Measurements from ENCODE around the gene TNFRSF12A. TPM values are rescaled to one million over a fixed set of nuclear protein-coding genes. Genes with fewer than 3 reads are reported as not detected.
A peak's percentile ranks its signal among the peaks of the same experiment; 100 is the strongest.

TNFRSF12A gene
- total and polyA plus RNA-seq, 10 of the 15 experiments (the other 5 are each of a cell fraction or from before 2014, with no cell fraction given), result 0.35 to 1.7 (median 1.2) TPM; not detected in 2

GRCh38 chr16:3007957-3008689 is 12.0 kb upstream of the TNFRSF12A start:
- H3K9me3 ChIP-seq (replicated peaks; ENCODE audit: control insufficient read depth, insufficient read depth, low read length), result no peaks in the 10 kb centered on the region
- no peaks in the 10 kb centered on the region for H3K79me2 ChIP-seq (ENCODE audit: control insufficient read depth, insufficient read depth, low read length)
- in situ Hi-C loops (cut with MboI) (no loop called here), intact Hi-C loops (cut with micrococcal nuclease; ENCODE audit: unreplicated experiment) (no loop called here)
- no peaks in the 10 kb centered on the region for H3K36me3 ChIP-seq (ENCODE audit: control insufficient read depth in 2 of 2, insufficient read depth in 2 of 2, low read length in 1 of 2)
- no TSS peak for BruUV-seq (replicated peaks)
- RAD21 ChIA-PET (ENCODE audit: unreplicated experiment), result interaction anchor here (1.5 to 2.1 kb wide), 2 partner anchors 14 to 20 kb away, joined by 7 to 8 read pairs; no protein-coding TSS in a partner anchor
- FAIRE-seq (no peak), DNase-seq (ENCODE audit: low read depth, low spot score) (no peak), ATAC-seq (no peak)
- H2AFZ ChIP-seq (ENCODE audit: control insufficient read depth, low read depth, low read length), result peak overlapping the region; percentile 16
- 4% methylated on average over 17 of the region's 17 CpGs for WGBS (ENCODE audit: insufficient coverage, insufficient replicate concordance, low lambda C conversion rate, missing lambda C conversion rate)
- peak overlapping the region; percentile 26; the same call in 1 of the 2 replicates for H3K4me2 ChIP-seq (ENCODE audit: control insufficient read depth, insufficient read depth)
- SMC1A ChIA-PET (ENCODE audit: uncharacterized antibody, unreplicated experiment), result interaction anchor here (7.2 kb wide), 1 partner anchor 18 kb away, joined by 91 read pairs; the partner anchor contains the start of genes HCFC1R1 and THOC6
- peaks cover 0 to 17% of the 10 kb centered on the region in 2 experiments for H3K27me3 ChIP-seq (replicated peaks in 1 of 2; ENCODE audit: control insufficient read depth in 2 of 2, insufficient read depth in 2 of 2, low read length in 1 of 2)
- H4K20me1 ChIP-seq (ENCODE audit: control insufficient read depth, insufficient read depth), result no peaks in the 10 kb centered on the region
- H3K4me1 ChIP-seq (ENCODE audit: control insufficient read depth, insufficient read depth, low read length), result peaks cover 17% of the 10 kb centered on the region
- CTCF ChIA-PET, result interaction anchor here (11.3 kb wide), 1 partner anchor 19 kb away, joined by 421 read pairs; the partner anchor contains the start of genes CLDN6, HCFC1R1, THOC6 and TNFRSF12A
- no peak overlapping the region for H3K27ac ChIP-seq (ENCODE audit: control insufficient read depth, insufficient read depth)
- no peak for TF ChIP-seq RAD21 (IDR thresholded peaks at IDR 0.05; ENCODE audit: insufficient read depth, low read depth, low read length)
- TF ChIP-seq PKNOX1 (IDR thresholded peaks at IDR 0.05), result no peak
- TF ChIP-seq HSF1 (IDR thresholded peaks at IDR 0.05; ENCODE audit: low read depth, low read length), result no peak
- no peak for TF ChIP-seq BHLHE40 (IDR thresholded peaks at IDR 0.05; ENCODE audit: borderline replicate concordance in 1 of 2, low read depth in 2 of 2, low read length in 1 of 2)
- TF ChIP-seq CHD4 (IDR thresholded peaks at IDR 0.05), result no peak
- no peak for TF ChIP-seq IKZF1 (conservative IDR thresholded peaks at IDR 0.05)
- no peak for TF ChIP-seq ELK1 (IDR thresholded peaks at IDR 0.05; ENCODE audit: low read depth, low read length)
- no peak for TF ChIP-seq WRNIP1 (IDR thresholded peaks at IDR 0.05; ENCODE audit: borderline replicate concordance, low read depth, low read length)
- no peak for TF ChIP-seq YY1 (IDR thresholded peaks at IDR 0.05; ENCODE audit: low read depth, low read length)
- no peak for TF ChIP-seq TCF7 (IDR thresholded peaks at IDR 0.05; ENCODE audit: borderline replicate concordance)
- no peak for TF ChIP-seq CBFB (IDR thresholded peaks at IDR 0.05; ENCODE audit: low read depth)
- TF ChIP-seq SMAD1 (IDR thresholded peaks at IDR 0.05; ENCODE audit: low read depth, partially characterized antibody), result no peak
- TF ChIP-seq NR2C1 (IDR thresholded peaks at IDR 0.05), result no peak
- TF ChIP-seq PAX5 (IDR thresholded peaks at IDR 0.05; ENCODE audit: borderline replicate concordance, low read depth, low read length), result no peak
- no peak overlapping the region for H3K9ac ChIP-seq (ENCODE audit: control insufficient read depth, insufficient read depth, low read length)
- no peak overlapping the region for H3K4me3 ChIP-seq
- POLR2A ChIA-PET, result interaction anchor here (1.4 to 1.5 kb wide), 2 partner anchors 12 to 20 kb away, joined by 3 to 5 read pairs; partner anchors contain the start of gene TNFRSF12A
